A549 treated with Mapracorat at 1 μM for 4 hours (cell line): ENCODE measurements around the gene RPA4. TPM values are rescaled to one million over a fixed set of nuclear protein-coding genes. Genes with fewer than 3 reads are reported as not detected.

Source experiments
- total RNA-seq: library from RNA; stranded (reverse); fragments of 200-300 nt; extraction: Qiagen RNA extraction; gene quantifications from 5 replicates; pipeline ENCODE4 v1.2.3, GENCODE V29; 2022

RPA4 gene
- total RNA-seq, result 0.18 to 0.33 TPM (median 0.28 TPM) in 5 replicates

DNA sequence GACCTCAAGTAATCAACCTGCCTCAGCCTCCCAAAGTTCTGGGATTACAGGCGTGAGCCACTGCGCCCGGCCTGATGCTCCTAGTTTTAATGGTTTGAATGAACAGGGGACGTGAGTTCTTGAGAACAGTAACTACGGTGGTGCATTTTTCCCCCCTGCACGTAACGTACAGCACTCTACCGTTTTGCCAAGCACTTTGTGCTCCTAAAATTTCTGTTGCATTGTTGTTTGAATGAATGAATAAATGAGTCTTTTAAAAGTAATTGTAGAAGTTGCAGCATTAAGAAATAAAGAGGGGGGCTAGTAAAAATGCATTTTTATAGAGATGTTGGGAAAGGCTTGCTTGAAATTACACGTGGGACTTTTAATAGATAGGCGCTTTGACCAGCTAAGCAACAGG, at the start of gene RPA4:
Gene RPA4, plus strand, starts transcription at position 301 of the 400 bp plus-strand sequence. CDS start 403 bp downstream, outside the sequence.

Other genes with a start within 250 kb of the RPA4 start
- 3.3 to 4.8 TPM (median 4.5 TPM) in 5 replicates for gene DIAPH2, start 199.1 kb upstream of the RPA4 start, total RNA-seq